ENCODE results near the gene ACTR5.
"Not testable (repeated sequence)": the region's sequence is repeated elsewhere in the genome, so short reads cannot be mapped to it uniquely, and the experiment has no call there.

The ACTR5 gene

DNA sequence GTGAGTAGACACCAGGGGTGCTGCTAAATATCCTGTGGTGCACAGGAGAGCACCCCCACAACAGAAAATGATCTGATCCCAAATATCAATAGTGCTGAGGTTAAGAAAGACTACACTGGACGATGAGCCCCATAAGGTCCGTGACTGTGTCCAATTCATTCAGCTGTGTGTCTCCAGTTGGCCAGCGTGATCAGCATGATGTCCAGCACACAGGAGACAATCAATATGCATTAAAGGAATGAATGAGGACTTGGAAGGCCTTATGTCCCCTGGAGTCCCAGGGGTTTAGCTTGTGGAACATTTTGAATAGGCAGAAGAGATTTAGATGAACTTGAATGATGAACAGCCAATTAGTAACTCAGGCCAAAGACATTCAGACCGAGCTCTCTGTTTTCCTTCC is 63.5 kb downstream of the ACTR5 start:
- DNase-seq (ENCODE audit: insufficient read length) = no peak
- FAIRE-seq = peak; percentile 30
- TF ChIP-seq POLR2A (IDR thresholded peaks at IDR 0.05; ENCODE audit: low read depth, low read length) (no peak), TAF1 (IDR thresholded peaks at IDR 0.05; ENCODE audit: borderline replicate concordance, low read depth, low read length) (no peak), POLR2AphosphoS5 (IDR thresholded peaks at IDR 0.05; ENCODE audit: low read depth, low read length) (no peak)

DNA sequence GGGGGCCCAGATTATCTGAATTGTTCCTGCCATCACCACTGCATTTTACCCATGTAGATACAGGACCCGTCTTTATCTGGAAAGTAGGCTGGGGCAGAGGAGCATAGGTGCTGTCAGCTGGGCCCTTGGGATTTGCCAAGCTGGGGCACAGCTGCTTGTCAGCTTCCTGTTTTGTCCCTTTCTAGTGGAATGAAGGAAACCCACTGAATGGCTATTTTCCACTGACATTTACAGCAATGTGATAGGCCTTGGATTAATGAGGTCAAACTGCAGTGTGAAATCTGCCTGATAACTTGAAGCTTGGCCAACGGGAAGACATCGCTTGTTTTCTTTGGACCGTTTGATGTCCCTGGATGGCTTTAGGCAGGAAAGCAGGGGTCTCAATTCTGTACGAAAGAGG is 63.9 kb downstream of the ACTR5 start:
- peak; percentile 9 for FAIRE-seq
- TF ChIP-seq TAF1 (IDR thresholded peaks at IDR 0.05; ENCODE audit: borderline replicate concordance, low read depth, low read length) (no peak), POLR2AphosphoS5 (IDR thresholded peaks at IDR 0.05; ENCODE audit: low read depth, low read length) (no peak), POLR2A (IDR thresholded peaks at IDR 0.05; ENCODE audit: low read depth, low read length) (no peak)
- DNase-seq (ENCODE audit: insufficient read length) = no peak

DNA sequence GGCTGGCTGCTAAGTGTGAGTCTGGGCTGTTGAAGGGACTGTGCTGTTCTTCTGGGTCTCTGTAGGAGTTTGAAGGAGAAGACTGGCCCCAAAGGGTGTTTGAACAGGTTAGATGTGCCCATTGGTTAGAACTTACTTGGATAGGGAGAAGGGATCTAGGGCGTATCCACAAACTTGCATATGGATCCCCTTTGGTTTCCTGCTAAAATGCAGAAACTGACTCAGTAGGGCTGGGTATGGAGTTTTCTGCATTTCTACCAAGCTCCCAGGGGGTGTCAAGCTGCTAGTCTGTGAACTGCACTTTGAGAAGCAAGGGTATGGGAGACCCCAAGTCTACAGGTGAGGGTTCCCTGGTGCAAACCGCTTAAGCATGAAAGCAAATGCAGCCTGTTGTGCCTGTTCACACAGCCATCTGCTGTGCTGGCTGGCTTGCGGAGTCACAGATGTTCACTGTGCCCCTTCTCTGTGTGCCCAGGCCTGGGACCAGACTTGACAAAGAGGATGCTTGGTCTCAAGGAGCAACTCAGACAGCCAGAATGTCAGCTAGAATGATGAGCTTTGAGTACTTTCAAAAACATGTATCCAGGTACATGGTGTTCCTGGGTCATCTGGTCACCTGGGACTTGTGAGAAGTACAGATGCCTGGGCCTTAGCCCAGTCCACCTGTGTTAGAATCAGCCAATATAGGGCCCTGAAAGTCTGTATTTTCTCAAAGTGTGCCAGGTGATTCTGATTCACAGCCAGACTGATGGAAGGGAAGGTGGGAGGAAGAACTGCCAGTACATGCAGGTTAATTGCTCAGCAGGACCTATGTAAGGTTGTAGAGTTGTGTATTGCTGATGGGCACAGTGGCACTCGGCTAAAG is 64.7 kb downstream of the ACTR5 start:
- FAIRE-seq (no peak), DNase-seq (ENCODE audit: insufficient read length) (no peak)
- no peak for TF ChIP-seq TAF1 (IDR thresholded peaks at IDR 0.05; ENCODE audit: borderline replicate concordance, low read depth, low read length)
- TF ChIP-seq POLR2AphosphoS5 (IDR thresholded peaks at IDR 0.05; ENCODE audit: low read depth, low read length) = no peak
- TF ChIP-seq POLR2A (IDR thresholded peaks at IDR 0.05; ENCODE audit: low read depth, low read length) = no peak

DNA sequence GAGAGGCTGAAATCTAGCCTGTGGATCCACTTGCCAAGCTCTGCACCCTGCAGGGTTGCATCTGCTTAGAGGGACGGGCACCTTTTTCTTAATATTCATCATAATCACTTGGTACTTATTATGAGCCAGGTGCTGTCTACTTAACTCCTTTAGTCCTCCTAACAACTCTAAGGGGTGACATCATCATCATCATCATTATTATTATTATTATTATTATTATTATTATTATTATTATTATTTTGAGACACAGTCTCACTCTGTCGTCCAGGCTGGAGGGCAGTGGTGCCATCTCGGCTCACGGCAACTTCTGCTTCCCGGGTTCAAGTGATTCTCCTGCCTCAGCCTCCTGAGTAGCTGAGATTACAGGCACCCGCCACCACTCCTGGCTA is 65.3 kb downstream of the ACTR5 start:
- not testable (repeated sequence) for FAIRE-seq; DNase-seq (ENCODE audit: insufficient read length)

DNA sequence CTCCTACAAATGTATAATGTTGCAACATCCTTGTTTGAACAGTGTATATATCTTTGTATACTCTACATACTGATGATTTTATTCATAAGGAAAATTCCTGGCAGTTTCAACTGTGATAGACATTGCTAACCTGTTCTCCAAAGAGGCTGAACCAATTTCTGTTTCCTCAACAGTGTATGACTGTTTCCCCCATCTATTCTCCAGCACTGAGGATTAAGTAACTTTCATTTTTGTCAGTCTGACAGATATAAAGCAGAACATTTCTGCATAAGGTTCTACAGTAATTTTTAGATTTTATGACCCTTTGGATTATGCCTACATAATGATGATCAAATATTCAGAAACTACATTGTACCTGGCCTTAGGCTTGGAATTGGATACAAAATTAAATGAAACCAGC is 67.2 kb downstream of the ACTR5 start:
- FAIRE-seq = peak; percentile 24
- TF ChIP-seq POLR2AphosphoS5 (IDR thresholded peaks at IDR 0.05; ENCODE audit: low read depth, low read length) = no peak
- no peak for TF ChIP-seq POLR2A (IDR thresholded peaks at IDR 0.05; ENCODE audit: low read depth, low read length)
- no peak for TF ChIP-seq TAF1 (IDR thresholded peaks at IDR 0.05; ENCODE audit: borderline replicate concordance, low read depth, low read length)
- DNase-seq (ENCODE audit: insufficient read length) = no peak

DNA sequence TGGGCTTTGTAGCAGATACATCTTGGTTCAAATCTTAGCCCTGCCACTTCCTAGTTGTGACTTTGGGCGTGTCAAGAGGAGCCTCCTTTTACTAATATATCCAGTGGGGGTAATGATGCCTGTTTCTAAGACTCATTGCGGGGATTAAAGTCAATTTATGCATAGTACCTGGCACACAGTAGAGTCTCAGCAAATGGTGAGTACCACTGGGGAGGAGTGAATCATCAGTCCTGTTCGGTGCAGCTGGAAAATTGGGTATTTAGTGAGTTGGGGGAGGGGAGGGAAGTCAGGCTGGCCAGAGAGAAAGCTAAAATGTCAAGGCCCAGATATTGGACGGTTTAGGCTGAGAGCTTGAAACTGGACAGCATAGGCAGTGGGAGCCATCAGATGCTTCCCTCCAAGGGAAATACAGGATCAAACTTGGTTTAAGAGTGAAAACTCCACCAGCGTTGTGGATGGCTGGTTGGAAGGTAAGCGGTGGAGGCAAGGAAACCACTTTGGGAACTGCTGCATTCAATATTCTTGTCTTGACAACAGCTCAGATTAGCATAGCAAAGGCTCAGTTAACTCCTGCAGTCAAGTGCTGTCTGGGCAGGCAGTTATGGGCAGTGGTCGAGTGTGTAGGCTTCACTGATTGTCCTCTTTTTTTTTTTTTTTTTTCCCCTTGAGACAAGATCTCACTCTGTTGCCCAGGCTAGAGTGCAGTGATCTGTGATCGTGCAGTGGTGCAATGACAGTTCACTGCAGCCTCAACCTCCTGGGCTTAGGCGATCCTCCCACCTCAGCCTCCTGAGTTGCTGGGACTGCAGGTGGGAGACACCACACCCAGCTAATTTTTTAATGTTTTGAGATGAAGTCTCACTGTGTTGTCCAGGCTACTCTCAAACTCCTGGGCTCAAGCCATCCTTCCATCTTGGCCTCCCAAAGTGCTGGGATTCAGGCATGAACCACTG is 70.1 kb downstream of the ACTR5 start:
- TF ChIP-seq POLR2AphosphoS5 (IDR thresholded peaks at IDR 0.05; ENCODE audit: low read depth, low read length) = no peak; the same call in 1 of the 2 replicates
- TF ChIP-seq POLR2A (IDR thresholded peaks at IDR 0.05; ENCODE audit: low read depth, low read length) = no peak; the same call in 1 of the 2 replicates
- no peak for TF ChIP-seq TAF1 (IDR thresholded peaks at IDR 0.05; ENCODE audit: borderline replicate concordance, low read depth, low read length)
- peak; percentile 48 for FAIRE-seq
- DNase-seq (ENCODE audit: insufficient read length) = no peak

Data from GM12892 (cell line).